ENCODE results near the gene CDCP1. TPM values are rescaled to one million over a fixed set of nuclear protein-coding genes. Genes with fewer than 3 reads are reported as not detected.

The CDCP1 gene
- total and polyA plus RNA-seq, 2 experiments from 2014 or later = 0.12 TPM; not detected in 1

- Histone ChIP-seq H3K9me3 (ENCODE audit: low read depth) (no peaks in the 10 kb centered on the region), H3K4me3 (no peak overlapping the region), H3K27ac (no peak overlapping the region), H3K27me3 (no peaks in the 10 kb centered on the region), H3K36me3 (no peaks in the 10 kb centered on the region), H3K4me1 (ENCODE audit: low read depth) (no peaks in the 10 kb centered on the region)
- TF ChIP-seq, protein P1, sequence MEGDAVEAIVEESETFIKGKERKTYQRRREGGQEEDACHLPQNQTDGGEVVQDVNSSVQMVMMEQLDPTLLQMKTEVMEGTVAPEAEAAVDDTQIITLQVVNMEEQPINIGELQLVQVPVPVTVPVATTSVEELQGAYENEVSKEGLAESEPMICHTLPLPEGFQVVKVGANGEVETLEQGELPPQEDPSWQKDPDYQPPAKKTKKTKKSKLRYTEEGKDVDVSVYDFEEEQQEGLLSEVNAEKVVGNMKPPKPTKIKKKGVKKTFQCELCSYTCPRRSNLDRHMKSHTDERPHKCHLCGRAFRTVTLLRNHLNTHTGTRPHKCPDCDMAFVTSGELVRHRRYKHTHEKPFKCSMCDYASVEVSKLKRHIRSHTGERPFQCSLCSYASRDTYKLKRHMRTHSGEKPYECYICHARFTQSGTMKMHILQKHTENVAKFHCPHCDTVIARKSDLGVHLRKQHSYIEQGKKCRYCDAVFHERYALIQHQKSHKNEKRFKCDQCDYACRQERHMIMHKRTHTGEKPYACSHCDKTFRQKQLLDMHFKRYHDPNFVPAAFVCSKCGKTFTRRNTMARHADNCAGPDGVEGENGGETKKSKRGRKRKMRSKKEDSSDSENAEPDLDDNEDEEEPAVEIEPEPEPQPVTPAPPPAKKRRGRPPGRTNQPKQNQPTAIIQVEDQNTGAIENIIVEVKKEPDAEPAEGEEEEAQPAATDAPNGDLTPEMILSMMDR (IDR thresholded peaks at IDR 0.05; ENCODE audit: low read depth, low read length) = no peak
- DNase-seq (ENCODE audit: low read depth in 1 of 2, low spot score in 1 of 2) = peak in 1 of 2 donors; percentile 79
Observed at GRCh38 chr3:45100981-45101407, 45.2 kb downstream of the CDCP1 start.

GRCh38 chr3:45098310-45098709 is 47.9 kb downstream of the CDCP1 start:
- TF ChIP-seq, protein P1 (IDR thresholded peaks at IDR 0.05; ENCODE audit: low read depth, low read length) = no peak
- H3K4me1 ChIP-seq (ENCODE audit: low read depth) = no peaks in the 10 kb centered on the region
- no peak for DNase-seq (ENCODE audit: low read depth in 1 of 2, low spot score in 1 of 2)
- H3K36me3 ChIP-seq = no peaks in the 10 kb centered on the region
- H3K27ac ChIP-seq = no peak overlapping the region
- no peak overlapping the region for H3K4me3 ChIP-seq
- H3K27me3 ChIP-seq = no peaks in the 10 kb centered on the region
- H3K9me3 ChIP-seq (ENCODE audit: low read depth) = no peaks in the 10 kb centered on the region

GRCh38 chr3:45097296-45097883 is 48.8 kb downstream of the CDCP1 start:
- TF ChIP-seq, protein P1 (IDR thresholded peaks at IDR 0.05; ENCODE audit: low read depth, low read length) = no peak
- DNase-seq (ENCODE audit: low read depth in 1 of 2, low spot score in 1 of 2) = no peak
- Histone ChIP-seq H3K27me3 (no peaks in the 10 kb centered on the region), H3K36me3 (no peaks in the 10 kb centered on the region), H3K4me3 (no peak overlapping the region), H3K4me1 (ENCODE audit: low read depth) (peaks cover 6% of the 10 kb centered on the region), H3K27ac (no peak overlapping the region), H3K9me3 (ENCODE audit: low read depth) (no peaks in the 10 kb centered on the region)

DNA sequence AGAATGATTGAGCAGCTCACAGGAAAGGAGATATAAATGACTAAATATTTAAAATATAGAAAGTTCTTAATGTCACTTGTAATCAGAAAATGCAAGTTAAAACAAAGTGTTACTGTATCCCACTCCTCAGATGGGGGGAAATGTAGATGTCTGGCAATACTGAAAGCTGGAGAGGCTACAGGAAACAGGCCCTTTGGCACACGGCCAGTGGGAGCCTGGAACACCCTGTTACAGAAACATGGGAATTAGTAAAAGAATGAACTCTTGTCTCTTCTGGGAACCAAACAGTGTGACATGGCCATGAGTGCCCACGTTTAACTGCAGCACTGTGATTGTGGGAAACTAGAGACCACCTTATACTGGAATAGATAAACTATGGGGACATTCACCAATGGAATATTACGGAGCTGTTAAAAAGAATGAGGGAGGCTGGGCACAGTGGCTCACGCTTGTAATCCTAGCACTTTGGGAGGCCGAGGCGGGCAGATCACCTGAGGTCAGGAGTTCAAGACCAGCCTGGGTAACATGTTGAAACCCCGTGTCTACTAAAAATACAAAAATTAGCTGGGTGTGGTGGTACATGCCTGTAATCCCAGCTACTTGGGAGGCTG is 50.2 kb downstream of the CDCP1 start:
- H3K36me3 ChIP-seq = no peaks in the 10 kb centered on the region
- no peaks in the 10 kb centered on the region for H3K27me3 ChIP-seq
- no peak overlapping the region for H3K4me3 ChIP-seq
- peak in 1 of 2 donors; percentile 58 for DNase-seq (ENCODE audit: low read depth in 1 of 2, low spot score in 1 of 2)
- H3K9me3 ChIP-seq (ENCODE audit: low read depth) = no peaks in the 10 kb centered on the region
- TF ChIP-seq, protein P1 (IDR thresholded peaks at IDR 0.05; ENCODE audit: low read depth, low read length) = no peak
- H3K4me1 ChIP-seq (ENCODE audit: low read depth) = peaks cover 10% of the 10 kb centered on the region
- H3K27ac ChIP-seq = no peak overlapping the region

GRCh38 chr3:45093176-45093575 is 53.0 kb downstream of the CDCP1 start:
- Histone ChIP-seq H3K9me3 (ENCODE audit: low read depth) (no peaks in the 10 kb centered on the region), H3K4me1 (ENCODE audit: low read depth) (peaks cover 10% of the 10 kb centered on the region), H3K36me3 (no peaks in the 10 kb centered on the region), H3K27me3 (no peaks in the 10 kb centered on the region), H3K27ac (no peak overlapping the region), H3K4me3 (no peak overlapping the region)
- DNase-seq (ENCODE audit: low read depth in 1 of 2, low spot score in 1 of 2) = no peak
- TF ChIP-seq, protein P1 (IDR thresholded peaks at IDR 0.05; ENCODE audit: low read depth, low read length) = no peak
